Measurements from ENCODE around the gene TNFRSF4.
"Not testable (repeated sequence)": the region's sequence is repeated elsewhere in the genome, so short reads cannot be mapped to it uniquely, and the experiment has no call there.

TNFRSF4 gene

DNA sequence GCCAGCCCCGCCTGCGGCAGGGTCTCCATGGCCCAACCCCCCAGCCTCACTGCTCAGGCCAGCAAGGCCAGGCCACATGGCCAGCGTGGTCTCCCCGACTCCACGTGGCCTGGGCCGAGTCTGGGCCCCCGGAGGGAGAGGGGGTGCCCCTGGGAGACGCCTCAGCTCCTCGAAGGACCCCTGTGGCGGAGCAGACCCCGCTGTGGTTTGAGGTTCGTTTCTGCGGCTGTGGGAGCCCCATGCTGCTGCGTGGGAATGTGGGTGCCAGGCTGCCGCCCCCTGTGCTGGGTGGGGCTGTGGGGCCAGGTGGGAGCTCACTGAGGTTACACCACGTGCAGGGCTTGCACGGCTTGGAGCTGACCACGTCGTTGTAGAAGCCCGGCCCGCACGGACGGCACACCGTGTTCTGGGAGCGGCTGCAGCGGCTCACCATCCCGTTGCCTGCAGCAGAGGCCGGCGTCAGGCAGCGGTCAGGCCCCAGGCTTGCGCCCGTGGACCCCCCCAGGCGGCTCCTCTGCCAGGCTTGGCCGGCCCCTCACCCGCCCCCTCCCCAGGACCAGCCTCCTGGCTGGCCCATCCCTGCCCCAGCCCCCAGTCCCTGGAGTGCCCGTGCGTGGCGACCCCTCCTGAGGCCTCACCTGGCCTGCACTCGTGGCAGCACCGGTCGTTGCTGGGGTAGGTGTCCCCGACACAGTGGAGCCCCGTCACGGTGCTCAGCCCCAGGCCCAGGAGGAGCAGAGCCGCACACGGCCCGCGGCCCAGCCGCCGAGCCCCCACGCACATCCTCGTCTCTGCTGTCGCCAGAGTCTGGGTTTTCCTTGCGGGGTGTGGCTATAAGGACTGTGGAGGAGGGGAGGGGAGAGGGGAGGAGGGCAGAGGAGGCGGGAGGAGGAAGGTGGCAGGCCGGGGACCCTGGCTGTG is at the start of gene TNFRSF4:
Gene TNFRSF4, minus strand, starts transcription at position 809 of the 921 bp plus-strand sequence. Its CDS starts 26 bp downstream, at position 783.
- DNase-seq (ENCODE audit: low read depth in 2 of 2): peak in 1 of 2 donors; percentile 36

DNA sequence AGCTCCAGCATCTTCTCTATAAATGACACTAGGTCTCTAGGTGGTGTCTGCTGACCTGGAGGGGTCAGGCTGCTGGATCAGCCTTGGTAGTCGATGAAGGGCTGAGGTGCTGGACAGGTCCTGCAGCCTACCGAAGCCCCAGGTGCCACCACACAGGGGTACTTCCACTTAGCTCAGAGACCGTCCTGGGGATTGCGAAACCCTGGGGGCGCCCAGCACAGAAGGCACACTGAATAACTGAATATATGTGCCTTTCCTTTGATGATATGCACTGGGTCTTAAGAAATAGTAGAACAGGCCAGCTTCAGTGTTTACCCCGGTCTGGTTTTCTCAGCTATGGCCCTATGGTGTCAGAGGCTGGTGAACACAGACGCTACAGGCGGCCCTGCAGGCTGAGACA is 48.8 kb upstream of the TNFRSF4 start:
- DNase-seq (ENCODE audit: low read depth in 2 of 2): no peak

DNA sequence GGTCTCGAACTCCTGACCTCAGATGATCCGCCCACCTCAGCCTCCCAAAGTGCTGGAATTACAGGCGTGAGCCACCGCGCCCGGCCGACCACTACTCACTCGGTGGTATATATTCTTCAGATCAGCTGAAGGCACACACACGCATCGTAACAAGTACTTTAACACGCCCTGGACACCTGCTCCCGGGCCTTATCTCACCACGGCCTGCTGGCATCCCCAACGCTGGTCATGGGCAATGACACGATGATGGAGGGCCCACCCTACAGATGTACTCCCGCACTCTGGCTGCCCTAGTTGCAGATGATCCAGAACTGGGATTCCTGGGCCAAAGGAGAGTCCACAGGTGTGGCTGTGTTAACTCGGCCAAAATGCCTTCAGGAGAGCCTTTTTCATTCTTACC is 48.1 kb upstream of the TNFRSF4 start:
- no peak for DNase-seq (ENCODE audit: low read depth in 2 of 2)

DNA sequence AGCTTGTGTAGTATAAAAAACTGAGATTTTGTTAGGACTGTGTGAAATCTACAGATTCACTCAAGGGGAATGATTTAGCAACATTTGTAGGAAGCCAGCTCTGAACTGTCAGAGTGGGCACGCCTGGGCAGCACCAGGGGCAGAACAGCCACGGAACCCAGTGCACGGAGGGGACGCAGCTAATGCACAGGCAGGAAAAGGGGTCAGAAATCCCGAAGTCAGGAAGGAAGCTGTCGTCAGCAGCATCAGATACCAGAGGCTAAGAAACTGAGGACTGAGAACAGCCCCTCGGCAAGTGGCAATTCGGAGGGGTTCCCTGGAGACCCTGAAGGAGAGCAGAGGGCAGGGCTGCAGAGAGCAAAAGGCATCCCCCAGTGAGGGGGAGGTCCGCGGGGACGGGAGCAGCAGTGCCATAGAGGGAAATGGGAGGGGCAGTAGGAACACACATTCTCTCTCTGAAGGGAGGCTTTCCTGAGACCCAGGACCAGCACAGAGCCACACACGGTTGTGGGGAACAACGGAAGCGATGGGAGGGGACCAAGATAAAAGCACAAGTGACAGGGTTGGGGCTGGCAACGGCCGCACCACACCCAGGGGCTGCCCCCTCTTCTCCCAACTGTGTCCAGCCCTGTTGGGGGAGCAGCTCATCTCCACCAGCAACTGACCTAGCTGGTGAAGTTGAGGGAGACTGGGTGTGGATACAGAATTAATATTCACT is 47.0 kb upstream of the TNFRSF4 start:
- no peak for DNase-seq (ENCODE audit: low read depth in 2 of 2)

DNA sequence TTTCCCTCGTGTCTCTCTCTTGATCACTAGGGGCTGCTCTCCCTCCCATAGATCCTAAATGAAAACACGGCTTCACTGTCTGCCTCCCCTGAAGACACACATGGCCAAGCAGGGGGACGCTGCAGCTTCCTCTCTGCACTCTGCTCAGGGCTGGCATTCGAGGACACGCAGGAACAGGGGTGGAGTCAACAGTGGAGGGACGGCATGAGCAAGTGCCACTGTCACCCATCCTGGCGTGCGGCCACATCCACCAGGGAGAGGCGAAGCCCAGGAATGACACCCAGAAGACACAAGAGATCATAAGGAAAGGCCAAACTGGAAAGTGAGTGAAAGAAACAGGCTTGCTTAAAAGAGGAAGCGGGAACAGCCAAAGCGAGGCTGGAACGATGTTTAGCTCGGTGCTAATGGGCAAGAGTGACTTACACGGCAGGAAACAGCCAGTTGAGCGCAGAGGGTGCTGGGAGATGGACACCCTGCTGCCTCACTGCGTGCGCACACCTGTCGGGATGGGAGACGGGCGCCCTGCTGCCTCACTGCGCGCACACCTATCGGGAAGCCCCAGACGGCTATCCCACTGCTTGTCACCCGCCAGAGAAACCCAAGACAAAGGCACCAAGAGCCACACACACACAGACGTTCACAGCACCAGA is 46.1 kb upstream of the TNFRSF4 start:
- DNase-seq (ENCODE audit: low read depth in 2 of 2): no peak

DNA sequence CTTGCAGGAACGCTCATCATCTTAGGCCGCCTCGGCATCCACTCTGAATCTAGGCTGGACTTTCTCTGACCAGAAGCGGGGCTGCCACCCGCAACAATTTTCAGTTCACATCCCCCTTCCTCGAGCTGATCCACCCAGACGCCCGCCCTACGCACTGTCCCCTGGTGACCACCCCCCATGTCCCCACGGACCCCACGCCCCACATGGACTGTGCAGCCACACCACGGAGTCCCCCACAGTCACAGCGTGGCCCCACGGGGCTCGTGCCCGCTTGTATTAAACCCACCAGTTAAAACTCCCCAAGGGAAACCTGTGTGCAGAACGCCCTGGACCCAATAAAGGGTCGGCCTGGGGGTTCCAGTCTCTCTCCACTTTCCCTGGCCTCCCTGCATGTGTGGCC is 45.6 kb upstream of the TNFRSF4 start:
- DNase-seq (ENCODE audit: low read depth in 2 of 2): no peak

DNA sequence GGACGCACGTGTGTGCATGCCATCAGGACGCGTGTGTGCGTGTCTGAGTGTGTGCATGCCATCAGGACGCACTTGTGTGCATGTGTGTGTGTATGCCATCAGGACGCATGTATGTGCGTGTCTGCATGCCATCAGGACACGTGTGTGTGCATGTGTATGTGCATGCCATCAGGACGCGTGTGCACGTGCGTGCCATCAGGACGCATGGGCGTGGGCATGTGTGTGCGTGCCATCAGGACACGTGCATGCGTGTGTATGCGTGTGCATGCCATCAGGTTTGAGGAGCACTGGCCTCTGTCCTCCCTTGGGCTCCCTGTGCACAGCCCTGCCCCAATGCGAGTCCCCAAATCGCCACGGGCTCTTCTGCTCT is 45.2 kb upstream of the TNFRSF4 start:
- DNase-seq (ENCODE audit: low read depth in 2 of 2): no peak

DNA sequence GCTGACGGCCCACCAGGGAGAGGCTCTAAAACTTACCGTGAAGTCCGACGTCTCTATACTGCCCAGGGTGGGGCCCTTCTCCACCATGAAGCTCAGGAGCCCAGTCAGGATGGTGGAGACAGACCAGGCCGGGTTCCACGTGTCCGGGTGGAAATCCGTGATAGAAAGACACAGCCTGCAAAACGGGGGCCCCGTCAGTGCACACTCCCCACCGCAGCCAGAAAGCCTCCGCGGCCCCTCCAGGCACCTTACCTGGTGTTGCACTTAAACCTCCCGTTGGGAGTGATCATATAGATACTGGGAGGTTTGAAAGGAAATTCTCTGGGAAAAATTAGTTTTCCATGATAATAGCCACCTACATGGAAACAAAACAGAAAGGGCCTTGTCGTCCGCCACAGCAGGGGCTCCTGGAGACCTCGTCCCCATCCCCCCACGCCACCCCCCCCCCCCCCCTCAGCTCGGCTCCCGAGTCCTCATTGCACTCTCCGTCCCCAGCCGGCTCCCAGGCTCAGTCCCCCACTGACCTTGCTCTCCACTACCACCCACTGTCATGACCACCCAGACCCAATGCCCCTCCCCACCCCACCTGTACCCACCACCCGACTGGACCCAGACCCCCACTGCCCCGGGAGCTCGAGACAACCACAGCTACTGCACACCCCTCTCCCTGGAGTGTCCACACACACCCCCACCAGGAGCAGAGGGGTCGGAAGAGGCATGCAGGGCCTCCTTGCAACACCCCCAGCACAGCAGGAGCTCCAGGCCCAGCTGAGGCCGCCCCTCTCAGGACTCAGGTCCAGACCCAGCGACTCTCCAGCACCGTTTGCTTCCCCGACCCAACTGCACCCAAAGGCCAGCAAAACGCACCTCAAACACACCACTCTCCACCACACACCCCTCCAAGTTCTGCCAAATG is 43.3 kb upstream of the TNFRSF4 start:
- DNase-seq (ENCODE audit: low read depth in 2 of 2): no peak

DNA sequence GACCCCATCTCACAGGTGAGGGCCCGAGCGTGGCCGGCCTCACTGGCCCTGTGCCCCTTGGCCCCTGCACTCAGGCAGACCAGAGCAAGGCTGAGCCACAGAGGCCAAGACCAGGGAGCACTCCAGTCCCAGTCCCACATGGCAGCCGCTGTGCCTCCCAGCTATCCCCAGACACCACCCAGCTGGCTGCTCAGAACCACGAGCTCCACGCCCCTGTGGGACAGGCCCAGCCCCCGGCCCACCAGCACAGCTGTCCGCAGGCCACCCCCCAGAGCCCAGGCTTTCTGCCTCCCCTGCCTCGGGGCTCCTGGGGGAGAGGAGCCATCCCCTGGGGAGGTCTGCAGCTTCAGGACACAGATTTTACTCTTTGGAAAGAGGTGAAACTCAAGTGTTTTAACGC is 41.7 kb upstream of the TNFRSF4 start:
- DNase-seq (ENCODE audit: low read depth in 2 of 2): no peak

DNA sequence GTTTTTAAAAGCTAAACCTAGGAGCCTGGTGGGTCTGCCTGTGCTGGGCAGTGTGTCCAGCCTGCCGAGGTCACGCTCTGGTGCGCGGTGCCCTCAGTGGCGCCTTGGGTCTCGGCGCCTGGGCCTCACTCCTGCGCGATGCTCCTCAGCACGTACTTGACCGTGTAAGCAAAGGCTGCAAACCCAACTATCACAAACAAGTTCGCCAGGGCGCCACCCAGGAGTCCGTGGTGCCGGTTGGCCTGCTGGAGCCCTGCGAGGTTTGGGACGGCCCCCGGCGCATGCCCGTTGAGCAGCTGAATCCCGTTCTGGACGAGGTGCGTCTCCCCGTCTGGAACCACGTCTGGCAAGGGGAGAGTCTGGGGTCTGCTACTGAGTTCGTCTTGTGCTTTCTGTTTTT is 41.1 kb upstream of the TNFRSF4 start:
- DNase-seq (ENCODE audit: low read depth in 2 of 2): no peak

DNA sequence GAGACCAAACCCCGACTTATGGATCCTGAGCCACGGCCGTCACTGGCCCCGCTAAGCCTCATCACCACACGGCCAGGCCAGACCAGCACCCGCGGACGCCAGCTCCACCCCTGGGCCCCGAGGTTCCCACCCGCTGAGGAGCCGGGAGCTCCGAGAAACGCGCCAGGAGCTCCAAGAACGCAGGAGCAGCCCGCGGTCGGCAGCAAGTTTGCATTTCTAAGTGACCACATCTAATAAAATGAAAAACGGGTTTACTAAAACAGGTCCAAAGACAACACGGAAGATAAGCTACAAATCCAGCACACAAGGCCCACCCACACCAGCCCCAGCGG is 40.7 kb upstream of the TNFRSF4 start:
- DNase-seq (ENCODE audit: low read depth in 2 of 2): no peak

DNA sequence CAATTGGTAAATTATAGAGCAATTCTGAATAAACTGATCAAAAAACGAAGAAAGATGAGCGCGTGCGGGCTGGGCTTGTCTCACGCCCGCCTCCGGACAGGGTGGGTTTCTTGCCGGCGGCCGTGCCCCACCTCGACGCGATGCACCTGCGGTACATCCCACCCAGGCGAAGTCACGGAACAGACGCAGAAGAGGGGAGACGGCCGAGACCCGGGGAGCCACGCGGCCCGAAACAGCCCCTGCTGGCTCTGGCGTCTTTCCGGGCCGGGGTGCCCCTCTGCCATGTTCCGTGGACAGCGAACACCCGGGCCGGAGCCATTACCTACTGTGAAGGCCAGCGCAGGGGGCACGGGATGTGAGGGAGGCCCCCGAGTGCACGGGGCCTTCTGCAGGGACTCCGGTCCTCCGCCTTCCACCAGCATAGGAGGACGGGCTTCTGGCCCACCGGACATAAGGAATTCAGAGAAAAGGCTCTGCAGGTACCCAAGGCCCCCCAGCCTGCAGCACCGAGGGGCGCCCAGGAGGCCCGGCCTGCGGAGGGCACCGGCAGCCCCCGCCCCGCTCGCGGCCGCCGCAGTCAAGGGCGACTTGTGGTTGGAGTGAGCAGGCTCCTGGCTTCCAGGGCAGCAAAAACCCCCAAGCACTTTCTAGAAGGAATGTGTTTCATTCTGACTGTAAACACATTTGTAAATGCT is 40.2 kb upstream of the TNFRSF4 start:
- DNase-seq (ENCODE audit: low read depth in 2 of 2): no peak

DNA sequence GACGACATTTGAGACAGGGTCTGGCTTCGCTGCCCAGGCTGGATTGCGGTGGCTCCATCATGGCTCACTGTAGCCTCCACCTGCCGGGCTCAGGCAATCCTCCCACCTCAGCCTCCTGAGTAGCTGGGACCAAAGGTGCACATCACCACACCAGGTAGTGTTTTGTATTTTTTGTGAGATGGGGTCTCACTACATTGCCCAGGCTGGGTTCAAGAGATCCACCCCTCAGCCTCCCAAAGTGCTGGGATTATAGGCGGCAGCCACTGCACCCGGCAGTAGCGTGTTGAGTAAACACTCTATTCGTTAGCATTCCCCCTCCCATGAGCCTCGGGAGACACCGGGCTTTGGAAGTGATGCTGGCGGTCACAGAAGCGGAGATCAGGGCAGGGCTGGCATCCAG is 39.4 kb upstream of the TNFRSF4 start:
- no peak for DNase-seq (ENCODE audit: low read depth in 2 of 2)

DNA sequence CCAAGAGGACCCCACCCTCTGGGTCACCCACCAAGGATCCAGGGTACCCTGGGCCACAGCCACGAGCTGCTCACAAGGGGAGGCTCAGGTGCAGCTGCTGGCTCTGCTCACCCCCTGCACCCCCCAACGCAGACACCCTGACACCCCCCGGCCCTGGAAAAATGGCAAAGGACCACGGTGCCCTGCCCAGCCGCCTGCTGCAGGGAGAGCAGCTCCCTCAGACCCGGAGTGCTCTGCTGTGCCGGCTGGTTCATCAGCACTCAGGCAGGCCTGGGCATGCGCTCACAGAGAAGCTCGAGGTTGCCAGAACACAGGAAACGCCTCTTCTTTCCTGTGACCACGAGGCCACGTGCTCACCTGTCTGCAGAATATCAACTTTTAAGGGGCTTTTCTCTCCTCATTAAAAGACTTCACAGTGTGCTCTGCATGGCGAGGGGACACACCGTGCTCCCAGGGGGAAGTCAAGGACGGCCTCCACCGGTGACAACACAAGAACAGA is 36.9 kb upstream of the TNFRSF4 start:
- DNase-seq (ENCODE audit: low read depth in 2 of 2): peak; percentile 37 to 56

DNA sequence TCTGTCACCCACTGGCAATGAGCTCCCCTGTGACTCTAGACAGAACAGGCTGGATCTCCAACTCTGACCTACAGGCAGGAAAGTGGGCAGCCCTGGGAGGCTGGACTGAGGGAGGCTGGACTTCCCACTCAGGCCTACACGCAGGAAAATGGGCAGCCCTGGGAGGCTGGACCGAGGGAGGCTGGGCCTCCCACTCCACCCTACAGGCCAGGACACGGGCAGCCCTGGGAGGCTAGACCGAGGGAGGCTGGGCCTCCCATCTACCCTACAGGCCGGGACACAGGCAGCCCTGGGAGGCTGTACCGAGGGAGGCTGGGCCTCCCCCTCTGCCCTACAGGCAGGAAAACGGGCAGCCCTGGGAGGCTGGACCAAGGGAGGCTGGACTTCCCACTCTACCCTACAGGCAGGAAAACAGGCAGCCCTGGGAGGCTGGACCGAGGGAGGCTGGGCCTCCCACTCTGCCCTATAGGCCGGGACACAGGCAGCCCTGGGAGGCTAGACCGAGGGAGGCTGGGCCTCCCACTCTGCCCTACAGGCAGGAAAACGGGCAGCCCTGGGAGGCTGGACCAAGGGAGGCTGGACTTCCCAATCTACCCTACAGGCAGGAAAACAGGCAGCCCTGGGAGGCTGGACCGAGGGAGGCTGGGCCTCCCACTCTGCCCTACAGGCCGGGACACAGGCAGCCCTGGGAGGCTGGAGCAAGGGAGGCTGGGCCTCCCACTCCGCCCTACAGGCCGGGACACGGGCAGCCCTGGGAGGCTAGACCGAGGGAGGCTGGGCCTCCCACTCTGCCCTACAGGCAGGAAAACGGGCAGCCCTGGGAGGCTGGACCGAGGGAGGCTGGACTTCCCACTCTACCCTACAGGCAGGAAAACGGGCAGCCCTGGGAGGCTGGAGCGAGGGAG is 34.3 kb upstream of the TNFRSF4 start:
- DNase-seq (ENCODE audit: low read depth in 2 of 2): not testable (repeated sequence)

DNA sequence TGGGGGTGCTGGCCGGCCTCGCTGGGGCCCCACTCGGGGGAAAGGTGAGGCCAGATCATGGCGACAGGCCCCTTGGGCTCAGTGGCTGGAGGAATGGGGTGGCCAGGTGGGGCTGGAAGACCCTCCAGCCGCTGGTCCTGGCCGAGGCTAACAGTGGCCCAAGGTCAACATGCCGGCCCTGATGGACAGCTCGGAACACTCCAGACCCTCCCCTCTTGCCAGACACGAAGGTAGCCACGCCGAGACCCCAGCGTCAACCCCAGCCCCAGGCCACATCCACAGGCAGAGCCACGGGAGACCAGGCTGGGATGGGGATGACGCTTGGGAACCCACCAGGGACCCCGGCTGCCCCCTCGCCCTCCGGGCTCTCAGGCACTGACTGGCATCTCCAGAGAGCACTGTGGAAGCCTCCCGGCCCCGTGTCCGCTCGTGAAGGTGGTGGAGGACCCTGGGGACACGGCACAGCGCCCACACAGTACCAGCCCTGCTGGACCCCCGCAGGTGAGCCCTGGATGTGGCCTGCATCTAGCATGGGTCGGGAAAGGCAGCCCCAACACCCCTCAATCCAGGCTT is 33.5 kb upstream of the TNFRSF4 start:
- no peak for DNase-seq (ENCODE audit: low read depth in 2 of 2)

DNA sequence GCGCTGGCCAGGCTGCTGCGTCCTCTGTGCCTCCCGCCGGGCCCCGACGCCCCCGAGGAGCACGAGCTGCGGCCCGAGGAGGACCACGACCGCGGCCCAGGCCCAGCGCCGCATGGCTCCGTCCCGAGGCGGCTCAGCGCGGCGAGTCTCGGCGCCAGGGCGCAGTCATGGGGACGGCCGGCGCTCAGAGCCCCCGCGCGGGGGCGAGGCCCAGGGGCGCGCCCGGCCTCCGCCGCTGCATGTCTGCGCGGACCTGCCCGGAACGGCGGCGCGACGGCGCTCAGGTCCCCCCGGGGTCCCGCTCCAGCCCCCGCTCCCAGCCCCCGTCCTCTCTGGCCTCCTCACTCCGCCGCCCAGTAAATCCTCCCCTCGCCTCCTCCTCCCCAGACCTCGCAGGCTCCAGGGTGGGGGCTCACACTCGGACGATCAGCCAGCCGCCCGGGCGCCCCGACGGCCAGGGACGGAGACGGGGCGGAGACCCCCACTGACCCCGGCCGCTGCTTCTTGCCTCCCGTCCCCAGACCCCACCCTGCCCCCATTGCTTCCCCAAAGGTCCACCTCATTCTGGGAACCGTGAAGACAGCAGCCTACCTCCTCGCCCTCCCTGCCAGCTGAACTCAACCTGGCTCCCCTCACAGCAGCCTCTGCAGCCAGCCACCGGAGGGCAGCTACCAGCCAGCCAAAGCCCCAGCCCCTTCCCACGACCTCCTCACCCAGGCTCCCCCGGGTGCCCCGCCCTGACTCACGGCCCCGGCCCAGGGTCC is 32.8 kb upstream of the TNFRSF4 start, which contains the start of gene C1QTNF12:
Gene C1QTNF12, minus strand, starts transcription at position 146 of the 764 bp plus-strand sequence. Its CDS starts 32 bp downstream, at position 114.
- DNase-seq (ENCODE audit: low read depth in 2 of 2): no peak

DNA sequence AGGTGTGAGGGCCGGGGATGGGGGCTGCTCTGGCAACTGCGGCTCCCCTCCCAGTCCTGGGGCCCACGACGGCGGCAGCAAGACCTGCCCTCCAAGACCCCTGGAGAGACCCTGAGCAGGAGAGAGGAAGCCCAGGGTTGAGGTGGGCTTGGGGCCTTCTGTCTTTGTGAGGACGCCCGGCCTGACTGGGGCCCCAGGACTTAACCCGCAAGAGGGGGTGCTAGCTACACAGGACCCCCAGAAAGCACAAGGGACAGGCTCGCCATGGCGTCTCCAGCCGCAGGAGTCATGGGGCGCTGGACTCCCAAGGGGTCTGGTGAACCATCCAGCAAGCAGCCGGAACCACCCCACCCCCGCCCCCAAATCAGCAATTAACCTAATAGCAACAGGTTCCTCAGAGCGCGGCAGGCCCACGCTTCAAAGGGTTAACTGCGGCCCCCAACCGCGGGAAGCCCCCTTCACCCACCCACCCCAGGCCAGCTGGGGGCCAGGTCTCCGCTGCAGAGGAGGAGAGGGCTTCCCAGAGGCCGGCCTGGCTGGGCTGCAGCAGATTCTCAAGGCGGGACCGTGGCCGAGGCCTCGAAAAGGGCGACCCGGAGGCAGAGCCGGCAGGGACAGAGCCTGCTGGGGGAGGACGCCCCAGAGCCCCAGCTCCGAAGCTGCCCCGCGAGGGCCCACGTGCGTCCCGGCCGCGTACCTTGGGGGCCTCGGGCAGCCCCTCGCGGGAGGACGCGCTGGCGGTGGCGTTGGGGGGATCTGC is 32.0 kb upstream of the TNFRSF4 start:
- no peak for DNase-seq (ENCODE audit: low read depth in 2 of 2)
